MG63 (cell line): Measurements from ENCODE around the gene PPFIBP2. TPM values are rescaled to one million over a fixed set of nuclear protein-coding genes. Genes with fewer than 3 reads are reported as not detected.
"Not testable (repeated sequence)": the region's sequence is repeated elsewhere in the genome, so short reads cannot be mapped to it uniquely, and the experiment has no call there.

Experiments
- DNase-seq: peaks from one replicate; pipeline ENCODE4 v3.0.0-alpha.2; 2020
- H3K27me3 ChIP-seq: fragments of 250-450 bp; sonication (Bioruptor Pico); 2 replicates; pipeline ENCODE4 v1.5.1; 2020; ENCODE audit warnings: mild to moderate bottlenecking, moderate library complexity
- H3K36me3 ChIP-seq: fragments of 250-450 bp; sonication (Bioruptor Pico); 2 replicates; pipeline ENCODE4 v1.5.1; 2020; ENCODE audit warnings: mild to moderate bottlenecking, moderate library complexity
- H3K4me3 ChIP-seq: fragments of 250-450 bp; sonication (Bioruptor Pico); 2 replicates; pipeline ENCODE4 v1.5.1; 2020; ENCODE audit warnings: mild to moderate bottlenecking, moderate library complexity
- H3K9me3 ChIP-seq: fragments of 250-450 bp; sonication (Bioruptor Pico); 2 replicates; pipeline ENCODE4 v1.5.1; 2020; ENCODE audit warnings: mild to moderate bottlenecking, moderate library complexity
- total RNA-seq: library from RNA; depleted of rRNA; stranded (reverse); fragments of >200 nt; shearing (Covaris generic); gene quantifications from 2 replicates; pipeline ENCODE4 v1.2.3, GENCODE V29; 2014; ENCODE audit warnings: low replicate concordance

Gene PPFIBP2
- total RNA-seq, 1 experiment from 2014 or later, result 12.3 TPM

GRCh38 chr11:7638710-7639642 is 125.2 kb downstream of the PPFIBP2 start:
- Histone ChIP-seq H3K36me3 (no peaks in the 10 kb centered on the region), H3K4me3 (no peak overlapping the region), H3K9me3 (no peaks in the 10 kb centered on the region), H3K27me3 (no peaks in the 10 kb centered on the region)
- DNase-seq, result no peak

DNA sequence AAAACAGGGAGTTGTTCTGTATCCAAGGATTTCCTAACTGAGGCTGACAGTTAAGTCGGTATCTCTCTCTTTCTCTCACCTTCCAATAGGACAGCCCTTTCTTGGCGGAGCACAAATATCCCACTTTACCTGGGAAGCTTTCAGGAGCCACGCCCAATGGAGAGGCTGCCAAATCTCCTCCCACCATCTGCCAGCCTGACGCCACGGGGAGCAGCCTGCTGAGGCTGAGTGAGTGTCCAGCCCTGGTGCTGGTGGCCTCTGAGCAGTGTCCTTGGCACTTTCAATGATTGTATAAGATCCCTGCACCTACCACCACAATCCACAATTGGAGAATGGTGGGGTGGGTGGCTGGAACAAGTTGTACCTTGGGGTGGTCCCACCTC is 125.8 kb downstream of the PPFIBP2 start:
- H3K36me3 ChIP-seq, result no peaks in the 10 kb centered on the region
- no peaks in the 10 kb centered on the region for H3K27me3 ChIP-seq
- no peaks in the 10 kb centered on the region for H3K9me3 ChIP-seq
- DNase-seq, result no peak
- no peak overlapping the region for H3K4me3 ChIP-seq

DNA sequence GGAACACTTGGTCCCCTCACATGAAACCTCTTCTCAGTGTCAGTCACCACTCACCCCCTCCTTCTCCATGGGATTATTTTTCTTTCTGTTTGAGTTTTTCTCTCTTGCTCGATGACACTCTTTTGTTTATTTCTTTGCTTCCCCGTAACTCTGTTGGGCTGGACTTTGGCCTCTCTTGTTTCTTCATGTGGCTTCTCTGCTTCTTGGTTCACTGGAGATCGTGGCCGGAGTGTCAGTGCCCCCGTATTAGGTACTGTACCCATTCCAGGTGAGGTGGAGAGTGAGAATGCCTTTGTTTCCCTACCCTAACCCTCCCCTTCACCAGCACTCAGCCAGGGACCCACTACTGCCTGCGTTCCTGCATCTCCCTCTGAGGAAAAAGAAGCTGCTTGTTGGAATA is 127.0 kb downstream of the PPFIBP2 start:
- no peak overlapping the region for H3K4me3 ChIP-seq
- H3K36me3 ChIP-seq, result no peaks in the 10 kb centered on the region
- no peak for DNase-seq

GRCh38 chr11:7642747-7643146 is 128.9 kb downstream of the PPFIBP2 start:
- Histone ChIP-seq H3K36me3 (no peaks in the 10 kb centered on the region), H3K9me3 (no peaks in the 10 kb centered on the region), H3K4me3 (no peak overlapping the region), H3K27me3 (no peaks in the 10 kb centered on the region)
- no peak for DNase-seq

More for the DNA sequence above, 127.0 kb downstream of the PPFIBP2 start:
- no peaks in the 10 kb centered on the region for H3K27me3 ChIP-seq
- H3K9me3 ChIP-seq, result no peaks in the 10 kb centered on the region

DNA sequence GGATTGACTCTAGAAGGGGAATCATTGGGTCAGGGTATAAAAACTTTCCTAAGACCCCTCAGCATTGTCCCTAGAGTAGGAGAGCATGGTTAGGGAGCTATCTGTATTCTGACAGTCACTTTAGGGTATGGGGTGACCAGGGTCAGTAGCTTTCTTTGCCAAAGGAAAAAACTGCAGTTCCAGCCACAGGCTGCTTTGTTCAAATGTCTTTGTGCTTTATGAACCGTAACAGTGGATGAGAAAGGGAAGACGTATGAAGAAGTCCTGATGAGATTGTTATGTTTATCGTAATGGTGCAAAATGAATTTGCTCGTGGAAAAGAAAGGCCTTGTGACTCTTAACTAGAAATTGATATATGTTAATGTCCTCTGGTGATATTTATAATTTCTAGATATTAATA is 129.5 kb downstream of the PPFIBP2 start:
- Histone ChIP-seq H3K27me3 (no peaks in the 10 kb centered on the region), H3K9me3 (no peaks in the 10 kb centered on the region), H3K4me3 (no peak overlapping the region), H3K36me3 (no peaks in the 10 kb centered on the region)
- no peak for DNase-seq

DNA sequence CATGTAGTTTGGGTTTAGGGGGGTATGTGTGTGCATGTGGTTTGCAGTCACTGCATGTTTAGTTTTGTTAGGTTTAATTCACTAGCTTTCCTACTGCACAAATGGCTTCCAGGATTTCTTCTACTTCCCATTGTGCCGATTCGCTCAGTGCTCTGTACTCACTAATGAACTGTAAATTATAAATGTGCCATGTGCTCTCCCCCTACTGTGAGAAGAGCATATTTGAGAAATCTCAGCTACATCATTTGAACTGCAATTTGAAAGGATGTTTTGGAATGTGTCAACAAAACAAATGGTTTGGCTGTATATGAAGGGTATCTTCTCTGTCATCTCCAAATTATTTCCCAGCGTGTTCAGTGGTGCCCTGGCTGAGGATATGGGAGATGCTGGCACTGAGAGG is 131.4 kb downstream of the PPFIBP2 start:
- Histone ChIP-seq H3K36me3 (no peaks in the 10 kb centered on the region), H3K27me3 (no peaks in the 10 kb centered on the region), H3K9me3 (no peaks in the 10 kb centered on the region), H3K4me3 (no peak overlapping the region)
- no peak for DNase-seq

DNA sequence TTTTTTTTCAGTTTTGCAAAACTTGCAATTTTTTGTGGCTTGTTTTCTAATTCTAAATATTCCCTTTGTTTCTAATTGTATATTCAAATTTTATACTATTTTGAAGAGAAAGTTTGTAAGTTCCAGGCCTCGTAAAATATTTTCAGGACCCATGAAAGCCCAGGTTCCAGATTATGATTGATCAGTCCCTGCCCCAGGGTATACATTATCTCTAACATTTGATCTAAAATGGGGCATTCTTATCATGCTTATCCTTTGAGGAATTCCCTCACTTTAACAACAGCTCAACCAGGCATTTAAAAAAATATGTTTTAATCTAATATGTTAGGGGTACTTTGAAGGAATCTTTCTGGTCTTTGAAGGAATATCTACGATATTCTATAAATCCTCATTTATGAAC is 133.1 kb downstream of the PPFIBP2 start:
- DNase-seq, result no peak
- Histone ChIP-seq H3K27me3 (no peaks in the 10 kb centered on the region), H3K9me3 (no peaks in the 10 kb centered on the region), H3K36me3 (no peaks in the 10 kb centered on the region), H3K4me3 (no peak overlapping the region)

DNA sequence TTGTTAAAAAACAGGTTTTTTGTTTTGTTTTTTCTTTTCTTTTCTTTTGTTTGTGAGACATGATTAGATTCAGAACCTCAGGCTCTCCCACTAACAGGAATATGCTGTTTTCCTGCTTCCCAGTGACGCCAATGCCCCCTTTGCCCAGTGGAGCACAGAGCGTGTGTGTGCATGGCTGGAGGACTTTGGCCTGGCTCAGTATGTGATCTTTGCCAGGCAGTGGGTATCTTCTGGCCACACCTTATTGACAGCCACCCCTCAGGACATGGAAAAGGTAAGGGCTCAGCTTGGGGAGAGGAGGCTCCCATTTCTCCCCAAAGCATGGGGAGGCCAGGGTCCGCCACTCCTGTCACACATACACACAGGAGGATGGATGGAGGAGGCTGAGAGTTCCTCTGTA is 134.5 kb downstream of the PPFIBP2 start:
- no peak for DNase-seq

GRCh38 chr11:7651140-7651551 is 137.3 kb downstream of the PPFIBP2 start:
- Histone ChIP-seq H3K9me3 (no peaks in the 10 kb centered on the region), H3K27me3 (no peaks in the 10 kb centered on the region), H3K36me3 (no peaks in the 10 kb centered on the region), H3K4me3 (no peak overlapping the region)
- DNase-seq, result no peak

More for the DNA sequence above, 134.5 kb downstream of the PPFIBP2 start:
- Histone ChIP-seq H3K9me3 (no peaks in the 10 kb centered on the region), H3K4me3 (no peak overlapping the region), H3K27me3 (no peaks in the 10 kb centered on the region), H3K36me3 (no peaks in the 10 kb centered on the region)

GRCh38 chr11:7651700-7652099 is 137.9 kb downstream of the PPFIBP2 start:
- Histone ChIP-seq H3K9me3 (no peaks in the 10 kb centered on the region), H3K36me3 (no peaks in the 10 kb centered on the region), H3K4me3 (no peak overlapping the region), H3K27me3 (no peaks in the 10 kb centered on the region)
- no peak for DNase-seq

DNA sequence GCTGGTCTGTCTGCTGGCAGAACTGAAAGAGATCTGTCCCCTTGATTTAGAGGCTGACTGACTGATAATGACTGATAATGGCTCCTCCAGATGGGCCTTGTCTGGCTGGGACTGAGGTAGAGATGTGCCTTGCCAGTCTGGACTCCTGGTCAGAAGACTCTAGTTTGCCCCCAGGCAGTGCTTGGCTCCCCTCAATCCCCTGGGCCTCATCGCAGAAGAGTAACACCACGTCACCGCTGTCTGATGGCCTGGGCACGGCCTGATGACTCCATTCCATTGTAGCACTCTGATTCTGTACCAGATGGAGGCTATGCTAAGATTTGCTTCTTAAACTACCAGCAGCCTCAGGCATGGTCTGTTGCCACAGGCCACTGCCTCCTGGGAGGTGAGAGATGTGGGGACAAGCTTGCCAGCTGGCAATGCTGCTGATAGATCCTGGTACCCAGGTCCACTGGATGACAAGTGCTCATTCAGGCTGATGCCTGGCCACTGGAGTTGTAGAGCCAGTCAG is 140.5 kb downstream of the PPFIBP2 start:
- H3K9me3 ChIP-seq, result no peaks in the 10 kb centered on the region
- no peaks in the 10 kb centered on the region for H3K36me3 ChIP-seq
- no peak for DNase-seq
- no peak overlapping the region for H3K4me3 ChIP-seq
- no peaks in the 10 kb centered on the region for H3K27me3 ChIP-seq

DNA sequence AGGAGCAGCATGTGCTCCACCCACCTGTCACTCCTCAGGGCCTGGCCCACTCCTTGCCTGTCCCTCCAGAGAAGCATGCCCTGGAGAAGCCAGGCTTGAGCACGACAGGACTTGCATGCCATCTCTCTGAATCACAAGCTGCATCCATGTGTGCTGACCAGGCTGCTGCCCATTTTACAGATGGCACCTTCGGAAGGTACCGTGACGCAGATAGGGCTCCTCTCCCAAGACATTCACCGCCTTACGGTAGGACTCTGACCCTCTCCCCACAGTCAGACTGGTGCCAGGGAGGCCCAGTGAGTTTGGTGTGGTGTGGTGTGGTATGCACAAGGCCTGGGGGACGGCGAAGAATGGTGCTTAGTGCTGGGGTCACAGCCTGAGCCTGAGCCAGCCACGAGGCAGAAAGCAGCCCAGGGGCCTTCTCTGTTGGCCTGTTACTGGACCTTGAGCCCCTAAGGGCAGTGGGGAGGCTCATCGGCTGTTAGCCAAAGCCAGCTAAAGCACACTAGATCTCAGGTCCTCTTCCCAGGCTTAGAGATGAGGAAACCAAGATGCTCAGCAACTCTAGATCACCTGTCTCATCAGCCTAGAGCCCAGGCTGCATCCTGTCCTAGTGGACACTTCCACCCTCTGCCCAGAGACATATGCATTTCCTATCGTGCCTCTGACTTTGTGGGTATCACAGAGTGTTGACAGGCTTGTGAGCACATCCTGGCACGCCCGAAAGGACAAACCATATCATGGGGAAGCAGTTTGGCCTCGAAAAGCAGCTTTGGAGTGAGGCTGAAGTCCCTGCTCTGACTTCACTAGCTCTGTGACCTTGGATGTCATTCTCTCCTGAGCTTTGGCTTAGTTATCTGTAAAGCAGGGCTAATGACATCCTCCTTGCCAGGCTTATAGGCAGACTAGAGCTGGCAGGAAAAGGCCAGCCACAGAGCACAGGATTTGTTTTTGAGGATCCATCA is 141.7 kb downstream of the PPFIBP2 start:
- Histone ChIP-seq H3K27me3 (no peaks in the 10 kb centered on the region), H3K36me3 (no peaks in the 10 kb centered on the region), H3K9me3 (no peaks in the 10 kb centered on the region), H3K4me3 (no peak overlapping the region)
- no peak for DNase-seq

- H3K9me3 ChIP-seq, result no peaks in the 10 kb centered on the region
- H3K4me3 ChIP-seq, result no peak overlapping the region
- no peak for DNase-seq
- H3K36me3 ChIP-seq, result no peaks in the 10 kb centered on the region
- no peaks in the 10 kb centered on the region for H3K27me3 ChIP-seq
These were observed 142.9 kb downstream of the PPFIBP2 start for GRCh38 chr11:7656704-7657103.

- Histone ChIP-seq H3K36me3 (no peaks in the 10 kb centered on the region), H3K4me3 (no peak overlapping the region), H3K27me3 (no peaks in the 10 kb centered on the region), H3K9me3 (no peaks in the 10 kb centered on the region)
- DNase-seq, result peak; percentile 37
These were observed 143.7 kb downstream of the PPFIBP2 start for GRCh38 chr11:7657306-7658025.

DNA sequence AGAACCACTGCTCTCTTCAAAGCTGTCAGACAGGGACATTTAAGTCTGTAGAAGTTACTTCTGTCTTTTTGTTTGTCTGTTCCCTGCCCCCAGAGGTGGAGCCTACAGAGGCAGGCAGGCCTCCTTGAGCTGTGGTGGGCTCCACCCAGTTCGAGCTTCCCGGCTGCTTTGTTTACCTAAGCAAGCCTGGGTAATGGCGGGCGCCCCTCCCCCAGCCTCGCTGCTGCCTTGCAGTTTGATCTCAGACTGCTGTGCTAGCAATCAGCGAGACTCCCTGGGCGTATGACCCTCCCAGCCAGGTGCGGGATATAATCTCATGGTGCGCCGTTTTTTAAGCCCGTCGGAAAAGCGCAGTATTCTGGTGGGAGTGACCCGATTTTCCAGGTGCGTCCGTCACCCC is 149.7 kb downstream of the PPFIBP2 start:
- not testable (repeated sequence) for H3K4me3 ChIP-seq, H3K27me3 ChIP-seq, DNase-seq, H3K36me3 ChIP-seq, H3K9me3 ChIP-seq

GRCh38 chr11:7664867-7665266 is 151.1 kb downstream of the PPFIBP2 start:
- no peak overlapping the region for H3K4me3 ChIP-seq
- no peaks in the 10 kb centered on the region for H3K27me3 ChIP-seq
- H3K36me3 ChIP-seq, result no peaks in the 10 kb centered on the region
- no peaks in the 10 kb centered on the region for H3K9me3 ChIP-seq
- no peak for DNase-seq
